HEK293 (cell line): ENCODE data around the gene ALDH1B1.

Experiments
- CTCF ChIP-seq: fragments of 450-650 bp; formaldehyde crosslinking; IDR thresholded peaks from 2 replicates; pipeline ENCODE4 v1.5.1; 2016; ENCODE audit warnings: missing biosample characterization, missing genetic modification characterization
- ZBTB10 ChIP-seq: fragments of 450-650 bp; formaldehyde crosslinking; IDR thresholded peaks from 2 replicates; pipeline ENCODE4 v1.5.1; 2016; ENCODE audit warnings: missing biosample characterization, missing genetic modification characterization
- ZBTB8A ChIP-seq: fragments of 450-650 bp; formaldehyde crosslinking; IDR thresholded peaks from 2 replicates; pipeline ENCODE4 v1.5.1; 2016; ENCODE audit warnings: missing biosample characterization, missing genetic modification characterization
- ZNF121 ChIP-seq: fragments of 450-650 bp; formaldehyde crosslinking; IDR thresholded peaks from 2 replicates; pipeline ENCODE4 v1.5.1; 2016; ENCODE audit warnings: missing biosample characterization, missing genetic modification characterization
- ZNF184 ChIP-seq: fragments of 450-650 bp; IDR thresholded peaks from 2 replicates; pipeline ENCODE4 v1.5.1; 2018; ENCODE audit warnings: missing biosample characterization, mild to moderate bottlenecking, missing genetic modification characterization
- ZNF350 ChIP-seq: fragments of 450-650 bp; formaldehyde crosslinking; IDR thresholded peaks from 2 replicates; pipeline ENCODE4 v1.5.0; 2017; ENCODE audit warnings: missing biosample characterization, mild to moderate bottlenecking, missing genetic modification characterization
- ZNF560 ChIP-seq: fragments of 450-650 bp; formaldehyde crosslinking; IDR thresholded peaks from 2 replicates; pipeline ENCODE4 v1.5.1; 2017; ENCODE audit warnings: missing biosample characterization, missing genetic modification characterization, borderline replicate concordance
- ZNF561 ChIP-seq: fragments of 450-650 bp; IDR thresholded peaks from 2 replicates; pipeline ENCODE4 v1.5.1; 2018; ENCODE audit warnings: missing biosample characterization, missing genetic modification characterization, borderline replicate concordance
- ZNF596 ChIP-seq: fragments of 450-650 bp; IDR thresholded peaks from 2 replicates; pipeline ENCODE4 v1.5.0; 2018; ENCODE audit warnings: missing biosample characterization, mild to moderate bottlenecking, missing genetic modification characterization, moderate library complexity
- ZNF792 ChIP-seq: fragments of 450-650 bp; formaldehyde crosslinking; IDR thresholded peaks from 2 replicates; pipeline ENCODE4 v1.5.1; 2016; ENCODE audit warnings: missing biosample characterization, missing genetic modification characterization

GRCh38 chr9:38419181-38419580 is 26.7 kb downstream of the ALDH1B1 start:
- TF ChIP-seq CTCF (tag by site-specific recombination) (no peak), ZNF596 (tag by site-specific recombination) (no peak), ZBTB10 (no peak), ZNF792 (tag by site-specific recombination) (no peak), ZNF350 (tag by site-specific recombination) (no peak), ZNF121 (tag by site-specific recombination) (no peak), ZBTB8A (tag by site-specific recombination) (no peak), ZNF561 (tag by site-specific recombination) (no peak), ZNF184 (tag by site-specific recombination) (no peak), ZNF560 (tag by site-specific recombination) (no peak)
